HG03064 (cell line): ENCODE data around the gene DIO1.
"Not testable (repeated sequence)": the region's sequence is repeated elsewhere in the genome, so short reads cannot be mapped to it uniquely, and the experiment has no call there.

ENCODE experiments used
- ATAC-seq: cut with Tn5 transposase; IDR thresholded peaks from one replicate; pipeline ENCODE4 v1.9.1; 2021; ENCODE audit warnings: low read depth; ENCODE audit not compliant: unreplicated experiment

Gene DIO1

GRCh38 chr1:53893999-53894636 is at the start of gene DIO1:
Gene DIO1 (plus strand): TSS chr1:53894187. CDS start chr1:53894211, 24 bp downstream.
- ATAC-seq = no peak

DNA sequence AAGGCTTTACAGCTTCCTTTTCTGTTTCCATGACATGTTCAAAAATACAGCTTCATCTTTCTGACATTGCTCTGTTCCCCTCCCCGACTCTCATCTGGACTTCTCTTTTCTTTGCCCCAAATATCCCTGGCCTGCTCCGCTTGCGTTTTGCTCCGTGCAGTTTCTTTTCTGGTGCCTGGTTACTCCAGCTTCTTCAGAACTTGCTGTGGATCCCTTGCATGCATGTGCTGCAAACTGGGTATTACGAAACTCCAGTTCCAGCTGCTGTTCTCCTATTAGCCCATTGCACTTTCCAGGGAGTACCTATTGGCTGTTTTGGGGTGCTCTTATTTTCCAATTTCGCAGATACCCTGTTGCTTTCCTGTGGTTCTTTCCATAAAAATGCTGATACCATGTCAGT is 46.0 kb upstream of the DIO1 start:
- ATAC-seq = no peak

DNA sequence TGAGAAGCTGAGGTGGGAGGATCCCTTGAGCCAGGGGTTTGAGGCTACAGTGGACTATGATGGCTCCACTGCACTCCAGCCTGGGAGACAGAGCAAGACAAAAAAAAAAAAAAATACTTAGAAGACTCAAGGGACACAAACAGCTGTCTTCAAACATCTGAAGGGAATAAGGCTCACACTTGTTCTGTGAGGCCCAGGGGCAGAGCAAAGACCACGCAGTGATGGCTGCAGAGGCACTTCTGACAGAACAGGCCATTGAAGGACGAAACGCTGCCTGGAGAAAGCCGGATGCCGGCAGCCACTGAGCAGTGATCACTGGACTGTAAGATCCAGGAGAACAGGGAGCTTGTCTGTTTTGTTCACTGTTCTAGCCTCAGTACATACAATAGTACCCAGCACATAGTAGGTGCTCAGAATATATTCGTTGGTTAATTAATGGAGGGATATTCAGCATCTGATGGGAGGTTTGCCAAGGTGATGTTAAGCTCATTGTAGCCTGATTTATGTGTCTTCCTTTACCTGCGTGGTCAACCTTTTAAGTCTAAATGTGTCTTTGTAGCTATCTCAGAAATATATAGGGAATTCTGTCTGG is 43.8 kb upstream of the DIO1 start:
- no peak for ATAC-seq

DNA sequence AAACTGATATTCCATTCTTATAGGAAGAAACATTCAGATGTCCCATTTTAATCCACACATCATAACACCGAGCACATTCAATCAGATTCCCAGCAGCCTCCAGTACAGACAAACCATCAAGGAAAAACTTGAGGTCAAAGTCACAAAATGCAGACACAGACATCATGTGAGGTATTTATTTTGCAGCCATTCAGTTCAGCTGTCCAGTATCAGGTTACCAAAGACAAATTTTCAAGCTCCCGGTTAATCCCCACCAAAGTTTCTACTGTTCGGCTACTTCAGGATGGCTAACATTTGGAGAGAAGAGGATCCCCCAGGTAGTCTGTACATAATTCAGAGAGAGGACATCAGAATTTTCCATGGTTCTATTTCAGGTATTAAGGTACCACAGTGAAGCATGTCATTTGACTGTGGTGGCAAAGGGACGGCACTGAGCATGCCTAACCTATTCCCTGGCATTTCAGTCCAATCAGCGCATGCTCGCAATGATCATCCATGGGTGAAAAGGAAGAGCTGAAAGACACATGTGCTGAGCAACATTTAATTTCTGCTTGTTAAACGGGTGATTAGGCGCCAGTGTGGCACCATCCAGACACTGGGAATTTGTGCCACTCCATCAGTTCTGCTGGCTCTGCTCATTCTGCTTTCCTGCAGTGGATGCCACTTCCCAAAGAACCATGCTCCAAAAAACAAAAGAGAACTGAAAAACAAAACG is 42.3 kb upstream of the DIO1 start:
- no peak for ATAC-seq

DNA sequence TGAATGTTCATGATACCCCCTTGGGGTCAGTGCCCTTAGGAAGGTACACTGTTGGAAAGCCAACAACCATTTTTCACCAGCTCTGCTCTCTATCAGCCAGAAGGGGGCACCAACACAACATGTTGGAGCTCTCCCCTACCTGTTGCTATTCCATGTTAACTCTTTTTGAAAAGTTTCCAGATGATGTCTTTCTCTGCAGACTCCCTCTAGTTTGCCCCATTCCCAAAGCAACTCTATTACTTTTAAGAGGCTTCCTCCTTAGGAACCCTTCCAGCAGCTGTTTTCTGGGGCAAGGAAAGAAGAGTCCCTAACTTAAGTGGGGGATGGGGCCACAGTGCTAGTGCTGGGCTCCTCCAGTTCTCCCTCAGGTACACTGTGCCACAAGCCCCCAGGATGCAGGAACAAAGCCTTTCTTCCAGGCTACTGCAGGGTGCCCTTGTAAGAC is 33.0 kb upstream of the DIO1 start:
- ATAC-seq = no peak

DNA sequence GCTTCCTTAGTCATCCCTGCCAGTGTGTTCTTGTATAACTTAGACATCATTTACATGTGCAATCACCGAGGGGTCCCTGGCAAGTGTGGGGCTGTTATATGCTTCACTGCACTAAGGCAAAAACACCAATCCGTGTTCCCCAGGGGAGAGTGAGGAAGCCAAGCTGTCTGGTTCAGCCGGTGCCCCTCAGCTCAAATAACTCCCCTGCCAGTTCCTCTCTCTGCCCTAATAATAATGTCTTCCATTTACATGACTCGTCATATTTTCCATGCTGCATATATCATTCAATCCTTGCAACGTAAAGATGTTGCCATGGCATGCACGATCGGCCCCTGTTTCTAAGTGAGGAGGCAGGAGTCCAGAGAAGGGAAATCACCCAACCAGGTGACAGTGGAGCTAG is 31.5 kb upstream of the DIO1 start:
- no peak for ATAC-seq

DNA sequence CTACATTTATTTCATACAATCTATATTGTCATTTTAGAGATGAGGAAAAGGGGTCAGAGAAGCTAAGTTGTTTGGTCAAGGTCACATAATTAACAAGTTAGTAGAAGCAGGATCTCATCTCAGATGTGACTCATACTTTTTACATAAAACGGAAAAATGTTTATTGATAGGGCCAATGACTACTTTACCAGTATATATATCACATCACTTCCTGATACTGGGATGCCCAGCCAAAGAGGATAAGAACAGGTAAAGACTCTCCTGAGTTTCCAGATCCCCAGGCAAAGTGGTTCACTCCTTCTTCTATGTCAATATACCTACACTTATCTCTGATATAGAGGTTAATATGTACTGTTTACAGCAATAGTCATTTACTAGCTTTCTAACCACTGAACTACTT is 25.4 kb upstream of the DIO1 start:
- no peak for ATAC-seq

GRCh38 chr1:53869454-53870117 is 24.4 kb upstream of the DIO1 start:
- no peak for ATAC-seq

GRCh38 chr1:53871221-53871620 is 22.8 kb upstream of the DIO1 start:
- ATAC-seq = no peak

DNA sequence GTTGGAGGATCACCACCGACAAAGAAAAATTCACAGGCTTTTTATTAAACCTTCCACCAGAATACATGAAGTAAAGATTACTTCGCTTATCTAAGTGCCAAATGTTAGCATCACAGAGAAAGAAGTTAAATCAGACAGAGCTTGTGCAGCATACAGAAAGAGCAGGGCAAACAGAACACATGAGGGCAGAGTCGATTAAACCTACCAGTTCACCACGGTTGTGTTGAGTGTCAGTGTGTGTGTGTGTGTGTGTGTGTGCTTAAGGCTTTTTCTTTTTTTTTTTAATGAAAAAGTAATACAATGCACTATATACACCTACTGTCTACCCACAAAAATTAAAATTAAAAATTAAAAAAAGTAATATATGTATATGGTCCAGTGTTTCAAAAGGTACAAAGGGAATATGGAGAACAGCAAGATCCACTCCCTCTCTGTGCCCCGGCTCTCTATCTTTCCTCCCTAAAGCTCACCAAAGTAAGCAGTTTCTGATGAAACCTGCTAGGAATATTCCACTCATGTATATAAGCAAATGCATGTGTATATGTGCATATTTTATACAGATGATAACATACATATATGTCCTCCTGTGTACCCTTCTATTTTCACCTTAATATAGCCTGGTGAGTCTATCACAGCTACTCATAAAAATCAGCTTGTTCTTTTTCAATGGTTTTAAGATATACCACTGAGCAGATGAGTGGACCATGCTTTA is 22.1 kb upstream of the DIO1 start:
- ATAC-seq = no peak

DNA sequence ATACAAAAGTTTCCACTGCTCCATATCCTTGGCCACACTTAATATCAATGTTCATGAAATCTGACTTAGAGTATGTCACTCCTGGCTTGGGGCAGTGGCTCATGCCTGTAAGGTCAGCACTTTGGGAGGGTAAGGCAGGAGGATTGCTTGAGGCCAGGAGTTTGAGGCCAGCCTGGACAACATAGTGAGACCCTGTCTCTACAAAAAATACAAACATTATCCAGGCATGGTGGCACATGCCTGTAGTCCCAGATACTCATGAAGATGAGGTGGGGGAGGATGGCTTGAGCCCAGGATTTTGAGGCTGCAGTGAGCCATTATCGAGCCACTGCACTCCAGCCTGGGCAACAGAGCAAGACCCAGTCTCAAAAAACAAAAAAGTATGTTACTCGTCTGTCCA is 18.8 kb upstream of the DIO1 start:
- ATAC-seq = not testable (repeated sequence)

- no peak for ATAC-seq
Observed at GRCh38 chr1:53878492-53879105, 15.4 kb upstream of the DIO1 start.

DNA sequence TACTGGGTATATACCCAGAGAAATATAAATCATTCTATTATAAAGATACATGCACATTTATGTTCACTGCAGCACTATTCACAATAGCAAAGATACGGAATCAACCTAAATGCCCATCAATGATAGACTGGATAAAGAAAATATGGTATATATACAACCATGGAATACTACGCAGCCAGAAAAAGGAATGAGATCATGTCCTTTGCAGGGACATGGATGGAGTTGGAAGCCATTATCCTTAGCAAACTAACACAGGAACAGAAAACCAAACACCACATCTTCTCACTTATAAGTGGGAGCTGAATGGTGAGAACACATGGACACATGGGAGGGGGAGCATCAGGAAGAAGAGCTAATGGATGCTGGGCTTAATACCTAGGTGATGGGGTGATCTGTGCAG is 12.1 kb upstream of the DIO1 start:
- not testable (repeated sequence) for ATAC-seq

GRCh38 chr1:53883600-53883999 is 10.4 kb upstream of the DIO1 start:
- ATAC-seq = not testable (repeated sequence)

DNA sequence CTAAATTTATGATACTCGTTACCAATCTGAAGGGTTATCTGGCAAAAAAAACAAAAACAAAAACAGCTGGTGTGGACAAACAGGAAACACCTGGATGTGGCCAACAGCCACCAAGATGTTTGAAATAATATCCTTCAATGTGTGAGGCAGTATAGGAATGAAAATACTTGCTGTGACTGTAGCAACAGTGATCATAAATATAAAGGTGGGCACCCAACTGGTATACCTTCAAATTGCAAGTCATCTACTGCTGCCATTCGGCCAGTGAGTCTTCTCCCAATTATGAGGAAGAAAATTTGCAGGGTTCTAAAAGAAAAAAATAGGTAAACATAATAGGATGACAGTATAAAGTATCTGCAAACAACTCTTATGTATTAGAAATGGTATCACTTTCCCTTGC is 5.3 kb upstream of the DIO1 start:
- no peak for ATAC-seq

DNA sequence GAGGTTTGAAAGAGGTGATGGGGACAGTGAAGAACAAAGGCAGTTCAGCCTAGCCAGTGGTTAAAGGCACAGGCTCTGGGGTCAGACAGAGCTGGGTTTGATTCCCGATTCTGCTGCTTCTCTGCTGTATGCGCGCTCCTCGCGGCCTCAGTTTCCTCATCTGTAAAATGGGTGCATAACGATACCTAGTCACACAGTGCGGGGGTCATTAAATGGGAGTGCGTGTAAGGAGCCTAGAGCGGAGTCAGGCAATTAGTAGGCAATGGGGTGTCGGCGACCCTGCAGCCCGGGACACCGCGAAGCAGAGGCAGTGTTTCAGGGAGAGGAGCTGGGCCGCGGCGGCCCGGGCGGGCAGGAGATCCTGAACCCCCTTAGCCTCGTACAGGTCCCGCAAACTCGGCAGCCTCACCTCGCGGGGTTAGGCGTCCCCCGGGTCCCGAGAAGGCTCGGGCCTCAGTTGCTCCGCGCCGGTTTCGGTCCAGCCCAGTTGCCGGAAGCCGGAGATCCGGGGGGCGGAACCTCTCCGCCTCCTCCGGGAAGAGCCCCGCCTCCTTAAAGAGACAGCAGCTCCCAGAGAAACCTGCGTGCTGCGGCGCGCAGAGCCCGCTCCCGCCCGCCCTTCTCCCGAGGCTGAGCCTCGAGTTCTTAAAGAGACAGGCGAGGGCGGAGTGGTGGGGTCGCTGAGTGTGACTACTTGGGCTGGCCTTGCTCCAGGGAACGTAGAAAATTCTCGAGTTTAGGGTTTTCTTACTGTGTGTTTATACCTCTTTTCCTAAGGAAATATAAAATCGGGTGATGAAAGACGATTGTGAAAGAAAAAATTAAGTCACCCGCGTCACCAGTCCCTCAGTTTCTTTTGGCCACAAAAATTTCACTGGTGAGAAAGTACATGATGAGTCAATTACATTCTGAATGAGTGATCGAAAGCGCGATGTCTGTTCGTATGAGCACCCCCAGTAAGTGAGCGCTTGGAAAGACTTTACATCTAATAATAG is 4.4 kb upstream of the DIO1 start, which contains the start of gene YIPF1:
TSS of gene YIPF1 (minus strand) at position 494 of the 995 bp plus-strand sequence. CDS start 860 bp downstream, outside the sequence.
- peak; percentile 85 for ATAC-seq

DNA sequence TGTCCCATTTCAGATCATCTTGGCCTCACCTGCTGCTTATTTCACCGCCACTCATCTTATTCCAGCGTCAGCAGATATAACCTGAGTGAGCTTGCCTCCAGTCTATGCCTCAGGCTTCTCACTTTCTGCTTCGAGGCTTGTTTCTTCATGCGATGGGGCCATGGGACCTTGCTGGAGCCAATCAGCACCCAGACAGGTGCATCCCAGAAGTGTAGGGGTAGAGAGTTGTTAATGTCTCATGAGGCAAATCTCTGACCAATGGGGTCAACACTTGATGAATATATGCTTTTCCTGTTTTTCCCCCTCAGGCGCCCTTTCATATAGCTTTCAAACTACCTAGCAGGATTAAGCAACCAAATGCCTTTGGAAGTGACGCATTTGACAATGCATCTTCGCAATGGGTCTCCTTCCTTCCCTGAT is 3.5 kb upstream of the DIO1 start:
- ATAC-seq = no peak

DNA sequence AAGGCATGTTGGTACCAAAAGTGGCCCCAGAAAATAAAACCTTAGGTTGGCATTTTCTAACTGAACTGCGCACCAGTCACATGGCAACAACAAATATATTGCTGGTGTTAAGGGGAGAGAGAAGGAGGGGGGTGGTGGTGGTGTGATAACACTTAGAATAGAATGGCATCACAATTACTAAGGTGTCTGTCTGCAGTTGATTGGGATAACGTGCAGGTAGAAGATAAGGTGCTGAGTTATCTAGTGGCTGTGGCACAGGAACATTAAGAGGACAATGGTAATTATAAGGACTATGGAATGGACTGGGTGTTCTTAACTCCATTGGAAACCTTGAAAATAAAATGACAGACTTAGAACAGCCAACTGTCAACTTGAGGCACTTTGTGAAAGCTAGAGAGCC is 3.0 kb upstream of the DIO1 start:
- ATAC-seq = no peak

- no peak for ATAC-seq
Observed at GRCh38 chr1:53891678-53892077, 2.3 kb upstream of the DIO1 start.
